Ectodermal cell (in vitro differentiated cells): Measurements from ENCODE around the gene ZFP1.

Source experiments
- H3K27ac ChIP-seq: 2 replicates; pipeline ENCODE4 v1.7.0; 2013; ENCODE audit warnings: mild to moderate bottlenecking, low read depth, low read length; ENCODE audit not compliant: insufficient read depth, poor library complexity, severe bottlenecking
- H3K27me3 ChIP-seq: 2 replicates; pipeline ENCODE4 v1.7.0; 2013; ENCODE audit warnings: mild to moderate bottlenecking, low read length; ENCODE audit not compliant: insufficient read depth, control insufficient read depth, poor library complexity, severe bottlenecking
- H3K36me3 ChIP-seq: one replicate; pipeline ENCODE4 v1.7.0; 2013; ENCODE audit warnings: low read length; ENCODE audit not compliant: control insufficient read depth, insufficient read depth
- H3K4me1 ChIP-seq: one replicate; pipeline ENCODE4 v1.7.0; 2013; ENCODE audit warnings: low read length; ENCODE audit not compliant: control insufficient read depth, insufficient read depth
- H3K4me3 ChIP-seq: 2 replicates; pipeline ENCODE4 v1.7.0; 2013; ENCODE audit warnings: low read depth, low read length, control low read depth; ENCODE audit not compliant: insufficient read depth
- H3K9me3 ChIP-seq: 2 replicates; pipeline ENCODE4 v1.7.0; 2013; ENCODE audit warnings: mild to moderate bottlenecking, low read length, moderate library complexity; ENCODE audit not compliant: control insufficient read depth
- WGBS, 2 experiments: methylation state at CpG; one replicate each; pipeline ENCODE4 v1.1.7; 2013; ENCODE audit warnings: missing lambda C conversion rate in 2 of 2; 5-methylcytosine and 5-hydroxymethylcytosine counted together

ZFP1 gene

GRCh38 chr16:75113541-75114121 is 34.7 kb upstream of the ZFP1 start:
- no peak overlapping the region for H3K27ac ChIP-seq
- no peaks in the 10 kb centered on the region for H3K36me3 ChIP-seq
- 94 to 96% methylated on average over 20 of the region's 20 CpGs for WGBS, 2 experiments
- no peaks in the 10 kb centered on the region for H3K9me3 ChIP-seq
- H3K27me3 ChIP-seq, result no peaks in the 10 kb centered on the region
- peaks cover 23% of the 10 kb centered on the region for H3K4me1 ChIP-seq
- H3K4me3 ChIP-seq, result no peak overlapping the region

GRCh38 chr16:75114179-75114945 is 34.0 kb upstream of the ZFP1 start:
- H3K9me3 ChIP-seq, result no peaks in the 10 kb centered on the region
- WGBS, 2 experiments, result 95 to 96% methylated on average over 44 of the region's 44 CpGs
- no peak overlapping the region for H3K4me3 ChIP-seq

GRCh38 chr16:75114946-75115825 is 33.1 kb upstream of the ZFP1 start:
- Histone ChIP-seq H3K36me3 (no peaks in the 10 kb centered on the region), H3K27ac (no peak overlapping the region), H3K4me1 (peaks cover 11% of the 10 kb centered on the region), H3K9me3 (no peaks in the 10 kb centered on the region), H3K4me3 (no peak overlapping the region), H3K27me3 (no peaks in the 10 kb centered on the region)
- WGBS, 2 experiments, result 93 to 94% methylated on average over 45 of the region's 45 CpGs

More at GRCh38 chr16:75114179-75114945, 34.0 kb upstream of the ZFP1 start:
- no peaks in the 10 kb centered on the region for H3K36me3 ChIP-seq
- H3K27ac ChIP-seq, result no peak overlapping the region
- no peaks in the 10 kb centered on the region for H3K27me3 ChIP-seq
- H3K4me1 ChIP-seq, result peaks cover 17% of the 10 kb centered on the region

- Histone ChIP-seq H3K27me3 (no peaks in the 10 kb centered on the region), H3K9me3 (no peaks in the 10 kb centered on the region), H3K27ac (peak within 1 kb of the TSS; percentile 55), H3K36me3 (no peaks in the 10 kb centered on the region), H3K4me3 (peak within 1 kb of the TSS; percentile 23), H3K4me1 (peaks cover 2% of the 10 kb centered on the region)
- 57% methylated on average over 15 of the region's 15 CpGs for WGBS, 2 experiments
Observed at GRCh38 chr16:75116081-75116910, 32.0 kb upstream of the ZFP1 start, which contains the start of gene LDHD. Gene LDHD (minus strand): TSS chr16:75116780. CDS start chr16:75116720, 60 bp downstream.

- 61 to 68% methylated on average over 3 of the region's 3 CpGs for WGBS, 2 experiments
- Histone ChIP-seq H3K4me1 (no peaks in the 10 kb centered on the region), H3K27me3 (no peaks in the 10 kb centered on the region), H3K36me3 (no peaks in the 10 kb centered on the region), H3K4me3 (peak overlapping the region; percentile 23), H3K27ac (peak overlapping the region; percentile 55), H3K9me3 (no peaks in the 10 kb centered on the region)
Observed at GRCh38 chr16:75116911-75117245, 31.4 kb upstream of the ZFP1 start.

- Histone ChIP-seq H3K27ac (no peak overlapping the region), H3K36me3 (no peaks in the 10 kb centered on the region), H3K9me3 (no peaks in the 10 kb centered on the region), H3K4me1 (no peaks in the 10 kb centered on the region), H3K4me3 (no peak overlapping the region), H3K27me3 (no peaks in the 10 kb centered on the region)
- 69% methylated on average over 6 of the region's 6 CpGs for WGBS, 2 experiments
Observed at GRCh38 chr16:75118943-75119539, 29.3 kb upstream of the ZFP1 start.

- no peaks in the 10 kb centered on the region for H3K36me3 ChIP-seq
- H3K27me3 ChIP-seq, result no peaks in the 10 kb centered on the region
- H3K9me3 ChIP-seq, result no peaks in the 10 kb centered on the region
- H3K4me3 ChIP-seq, result no peak overlapping the region
- H3K4me1 ChIP-seq, result no peaks in the 10 kb centered on the region
- H3K27ac ChIP-seq, result no peak overlapping the region
- 90 to 97% methylated on average over 4 of the region's 4 CpGs for WGBS, 2 experiments
Observed at GRCh38 chr16:75120253-75120652, 28.1 kb upstream of the ZFP1 start.

GRCh38 chr16:75121949-75122568 is 26.3 kb upstream of the ZFP1 start:
- H3K4me1 ChIP-seq, result no peaks in the 10 kb centered on the region
- no peaks in the 10 kb centered on the region for H3K9me3 ChIP-seq
- no peak overlapping the region for H3K27ac ChIP-seq
- 94 to 95% methylated on average over 6 of the region's 6 CpGs for WGBS, 2 experiments
- no peaks in the 10 kb centered on the region for H3K27me3 ChIP-seq
- no peaks in the 10 kb centered on the region for H3K36me3 ChIP-seq
- no peak overlapping the region for H3K4me3 ChIP-seq

- no peaks in the 10 kb centered on the region for H3K36me3 ChIP-seq
- no peaks in the 10 kb centered on the region for H3K27me3 ChIP-seq
- 89 to 100% methylated on average over 1 of the region's 1 CpG for WGBS, 2 experiments
- H3K4me1 ChIP-seq, result no peaks in the 10 kb centered on the region
- no peak overlapping the region for H3K27ac ChIP-seq
- H3K4me3 ChIP-seq, result no peak overlapping the region
- no peaks in the 10 kb centered on the region for H3K9me3 ChIP-seq
Observed at GRCh38 chr16:75122609-75123008, 25.7 kb upstream of the ZFP1 start.
